NCI-H2227 (cell line): Measurements from ENCODE around the gene SAC3D1.
"Not testable (repeated sequence)": the region's sequence is repeated elsewhere in the genome, so short reads cannot be mapped to it uniquely, and the experiment has no call there.

ENCODE experiments used
- DNase-seq: peaks from one replicate; lab custom pipeline; 2025; ENCODE audit not compliant: unreplicated experiment; lab: John Stamatoyannopoulos, UW

The SAC3D1 gene

GRCh38 chr11:65040847-65041622 is at the start of gene SAC3D1:
TSS of gene SAC3D1 (plus strand) at chr11:65041210. CDS start at chr11:65041293, 83 bp downstream.
- peak; percentile 98 for DNase-seq

GRCh38 chr11:64994318-64994717 is 46.7 kb upstream of the SAC3D1 start:
- DNase-seq: no peak

GRCh38 chr11:64996327-64996709 is 44.7 kb upstream of the SAC3D1 start:
- no peak for DNase-seq

- peak; percentile 56 for DNase-seq
Measured at GRCh38 chr11:64996710-64997380, 44.2 kb upstream of the SAC3D1 start, which contains the start of gene BATF2. TSS of gene BATF2 (minus strand) at chr11:64996971. CDS start at chr11:64996914, 57 bp downstream.

GRCh38 chr11:64998141-64998540 is 42.9 kb upstream of the SAC3D1 start:
- DNase-seq: peak; percentile 14

- DNase-seq: no peak
Measured at GRCh38 chr11:64998690-64999431, 42.1 kb upstream of the SAC3D1 start.

GRCh38 chr11:64999478-64999877 is 41.5 kb upstream of the SAC3D1 start:
- no peak for DNase-seq

GRCh38 chr11:65002706-65003105 is 38.3 kb upstream of the SAC3D1 start:
- no peak for DNase-seq

- no peak for DNase-seq
Measured at GRCh38 chr11:65003282-65003681, 37.7 kb upstream of the SAC3D1 start.

GRCh38 chr11:65003968-65004367 is 37.0 kb upstream of the SAC3D1 start:
- DNase-seq: not testable (repeated sequence)

GRCh38 chr11:65008016-65008415 is 33.0 kb upstream of the SAC3D1 start:
- no peak for DNase-seq

GRCh38 chr11:65008873-65009272 is 32.1 kb upstream of the SAC3D1 start:
- DNase-seq: no peak

GRCh38 chr11:65013130-65013887 is 27.7 kb upstream of the SAC3D1 start:
- peak; percentile 91 for DNase-seq

GRCh38 chr11:65013888-65014725 is 26.9 kb upstream of the SAC3D1 start, which contains the start of gene ARL2:
TSS of gene ARL2 (plus strand) at chr11:65014160. CDS start at chr11:65014208, 48 bp downstream.
- peak; percentile 96 for DNase-seq

- no peak for DNase-seq
Measured at GRCh38 chr11:65014726-65015227, 26.2 kb upstream of the SAC3D1 start.

- no peak for DNase-seq
Measured at GRCh38 chr11:65016705-65017104, 24.3 kb upstream of the SAC3D1 start.

- no peak for DNase-seq
Measured at GRCh38 chr11:65017937-65018336, 23.1 kb upstream of the SAC3D1 start.

- no peak for DNase-seq
Measured at GRCh38 chr11:65019824-65020223, 21.2 kb upstream of the SAC3D1 start.

- no peak for DNase-seq
Measured at GRCh38 chr11:65021003-65021402, 20.0 kb upstream of the SAC3D1 start.

GRCh38 chr11:65021509-65021908 is 19.5 kb upstream of the SAC3D1 start:
- DNase-seq: no peak
